Occipital lobe (tissue), 2 donors: ENCODE measurements around the gene FLAD1. TPM values are rescaled to one million over a fixed set of nuclear protein-coding genes. Genes with fewer than 3 reads are reported as not detected.
"Not testable (repeated sequence)": the region's sequence is repeated elsewhere in the genome, so short reads cannot be mapped to it uniquely, and the experiment has no call there.

ENCODE experiments used
- DNase-seq: peaks from one replicate; lab custom pipeline; 2025; lab: John Stamatoyannopoulos, UW
- total RNA-seq: library from RNA; depleted of rRNA; stranded (reverse); fragments of >200 nt; gene quantifications from one replicate; pipeline ENCODE4 v1.2.3, GENCODE V29; 2014

Gene FLAD1
- total RNA-seq, 1 donor from 2014 or later: 17.2 TPM

DNA sequence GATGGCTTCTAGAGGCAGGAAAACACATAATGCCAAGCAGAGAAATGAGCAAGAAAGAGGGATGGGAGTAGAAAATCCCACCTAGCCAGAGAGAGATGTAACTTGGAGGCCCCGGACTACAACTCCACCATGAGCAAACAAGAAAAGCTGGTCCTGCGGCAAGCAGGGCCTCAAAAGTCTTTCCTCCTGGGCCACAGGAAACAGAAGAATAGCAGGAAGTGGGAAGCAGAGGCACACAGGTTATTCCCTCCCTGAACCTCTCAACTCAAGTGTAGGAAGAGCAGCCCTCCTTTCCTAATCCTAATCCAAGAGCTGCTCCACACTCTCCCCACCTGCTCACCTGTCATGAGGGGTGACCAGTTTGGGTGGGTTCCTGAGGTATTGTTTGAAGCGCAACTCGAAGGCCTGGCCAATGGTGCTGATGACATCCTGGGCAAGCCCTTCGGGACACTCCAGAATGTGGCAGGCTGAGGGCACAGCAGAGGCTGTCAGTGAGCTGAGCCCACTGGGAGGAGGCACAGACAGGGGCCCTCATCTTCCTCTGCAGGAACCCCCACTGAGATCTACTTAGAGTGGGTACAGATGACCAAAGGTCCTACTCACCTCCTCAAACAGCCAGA lies 15.7 kb upstream of the FLAD1 start:
- DNase-seq: no peak

DNA sequence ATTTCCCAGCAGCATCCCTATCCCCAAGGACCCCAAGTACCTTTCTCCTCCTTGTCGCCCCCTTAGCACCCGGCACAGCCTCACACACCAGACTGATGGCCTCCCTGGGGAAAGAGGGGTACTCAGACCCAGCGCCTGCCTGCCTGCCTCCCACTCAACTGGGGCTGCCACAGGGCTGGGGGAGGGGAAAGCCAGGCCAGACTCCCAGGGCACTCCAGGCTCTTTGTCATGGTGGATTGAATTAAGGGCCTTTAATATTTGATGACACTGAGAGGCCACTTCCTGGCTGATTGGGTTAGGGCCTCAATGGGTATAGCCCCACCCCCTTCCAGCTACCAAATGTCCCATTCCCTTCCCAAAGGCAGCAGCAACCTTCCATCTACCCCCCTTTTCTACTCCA lies 14.4 kb upstream of the FLAD1 start:
- no peak for DNase-seq

DNA sequence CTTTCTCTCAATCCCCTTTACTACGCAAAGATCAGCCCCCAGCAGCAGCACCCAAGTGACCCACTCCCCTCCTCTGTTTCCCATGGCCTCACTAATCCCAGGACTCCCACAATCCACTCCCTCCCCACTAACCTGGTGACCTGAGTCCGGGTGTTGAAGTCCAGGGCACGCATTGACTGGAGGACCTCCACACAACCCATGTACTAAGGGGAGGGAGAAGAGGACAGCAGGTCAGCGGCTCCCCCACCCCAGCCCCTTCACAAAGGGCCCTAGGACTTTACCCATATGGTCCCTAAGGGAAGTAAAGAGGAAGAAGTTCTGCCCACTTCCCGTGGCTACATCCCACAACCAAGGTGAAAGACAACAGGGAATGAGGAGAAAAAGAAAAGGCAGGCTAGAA lies 13.9 kb upstream of the FLAD1 start:
- DNase-seq: no peak

DNA sequence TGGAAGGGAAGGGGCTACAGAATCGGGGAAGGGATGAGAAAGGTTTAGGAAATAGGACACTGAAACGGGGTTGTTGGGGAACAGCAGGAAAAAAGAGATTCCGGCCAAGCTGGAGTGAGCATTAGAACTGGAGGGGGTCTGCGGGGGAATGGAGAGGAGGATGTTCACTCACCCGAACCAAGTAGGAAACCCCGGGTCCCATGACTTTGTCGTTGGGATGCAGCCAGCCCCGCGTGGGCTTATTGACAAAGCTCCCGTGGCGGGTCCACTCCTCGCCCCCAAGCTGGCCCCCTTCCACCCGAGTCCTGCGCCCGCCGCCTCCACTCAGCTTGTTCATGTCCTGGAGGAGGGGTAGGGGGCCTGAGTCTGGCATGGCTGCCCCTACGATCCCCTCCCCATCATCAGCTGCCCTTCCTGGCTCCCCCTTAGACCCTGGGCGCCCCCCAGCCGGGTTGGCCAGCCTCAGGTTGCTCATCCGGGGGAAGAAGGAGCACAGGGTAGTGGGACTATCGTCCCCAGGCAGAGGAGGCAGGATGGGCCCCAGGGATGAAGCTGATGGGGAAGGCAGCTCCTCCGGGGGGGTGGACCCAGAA lies 13.2 kb upstream of the FLAD1 start:
- no peak for DNase-seq

DNA sequence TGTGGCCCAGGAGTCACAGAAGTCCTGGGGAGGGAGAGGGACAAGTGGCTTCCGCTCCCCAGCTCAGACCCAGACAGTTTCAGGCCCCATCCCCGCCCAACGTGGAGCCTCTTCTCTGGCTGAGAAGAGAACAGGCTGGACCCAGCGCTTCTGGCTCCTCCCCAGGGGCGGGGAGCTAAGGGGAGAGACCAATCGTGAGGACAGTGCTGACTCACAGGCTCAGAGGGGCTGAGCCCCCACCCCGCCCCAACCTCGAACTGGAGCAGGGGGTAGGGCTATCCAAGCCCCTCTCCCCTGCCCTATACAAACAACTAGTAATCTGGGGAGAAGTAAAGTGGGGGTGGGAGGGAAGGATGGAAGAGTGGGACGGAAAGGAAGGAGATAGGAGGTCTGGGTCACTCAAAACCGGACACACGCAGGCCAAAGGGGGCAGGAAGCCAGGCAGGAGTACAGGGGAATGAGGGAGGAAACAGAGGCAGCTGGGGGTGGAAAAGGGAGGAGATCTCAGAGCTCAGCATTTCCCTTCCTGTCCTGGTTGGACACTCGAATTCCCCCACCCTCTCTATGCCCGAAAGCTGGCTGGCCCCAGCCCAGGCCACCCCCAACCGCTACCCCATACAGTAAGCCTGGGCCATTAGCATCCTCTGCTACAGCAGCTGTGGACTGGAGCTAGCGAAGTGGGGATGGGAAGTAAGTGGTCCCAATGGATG lies 12.4 kb upstream of the FLAD1 start, which contains the start of gene SHC1:
Gene SHC1, minus strand, starts transcription at position 117 of the 710 bp plus-strand sequence. CDS start 221 bp downstream, outside the sequence.
- peak; percentile 91 for DNase-seq

DNA sequence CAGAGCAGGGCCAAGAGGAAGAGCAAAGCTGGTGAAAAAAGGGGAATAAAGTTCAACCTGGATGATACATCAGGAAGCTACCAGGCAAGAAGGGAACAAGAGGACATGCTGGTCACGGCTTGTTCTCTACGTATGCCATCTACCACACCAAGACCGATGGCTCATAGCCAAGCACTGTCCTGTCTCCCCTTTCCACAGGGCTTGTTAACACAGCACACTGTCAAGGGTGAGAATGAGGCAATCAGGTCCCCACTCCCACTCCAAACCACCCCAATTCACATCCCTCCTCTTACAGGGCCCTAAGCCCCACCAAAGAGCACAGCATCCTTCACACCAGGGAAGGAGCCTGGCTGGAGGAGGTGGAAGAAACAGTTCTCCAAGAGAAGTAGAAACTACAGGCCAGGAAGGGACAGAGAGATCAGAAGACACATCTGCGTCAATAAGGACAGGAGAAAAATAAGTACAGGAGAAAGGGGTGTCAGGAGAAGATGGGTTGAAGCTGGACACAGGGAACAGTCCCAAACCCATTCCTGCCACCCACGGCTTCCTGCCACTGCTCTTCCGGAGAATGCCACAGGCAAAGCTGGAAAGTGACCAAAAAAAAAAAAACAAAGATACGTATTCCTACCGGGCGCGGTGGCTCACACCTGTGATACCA lies 11.7 kb upstream of the FLAD1 start:
- no peak for DNase-seq

DNA sequence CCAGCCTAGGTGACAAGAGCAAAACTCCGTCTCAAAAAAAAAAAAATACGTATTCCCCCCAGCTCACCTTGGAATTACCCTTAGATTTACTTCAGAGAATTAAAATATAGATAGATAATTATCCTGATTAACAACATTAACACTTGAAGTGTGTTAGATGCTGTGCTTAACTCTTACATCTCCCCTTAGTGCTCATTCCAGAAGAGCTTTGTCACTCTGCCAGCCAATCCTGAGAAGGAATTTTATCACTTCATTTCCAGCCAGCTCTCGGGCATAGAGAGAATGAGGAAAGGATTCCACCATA lies 11.0 kb upstream of the FLAD1 start:
- DNase-seq: no peak

DNA sequence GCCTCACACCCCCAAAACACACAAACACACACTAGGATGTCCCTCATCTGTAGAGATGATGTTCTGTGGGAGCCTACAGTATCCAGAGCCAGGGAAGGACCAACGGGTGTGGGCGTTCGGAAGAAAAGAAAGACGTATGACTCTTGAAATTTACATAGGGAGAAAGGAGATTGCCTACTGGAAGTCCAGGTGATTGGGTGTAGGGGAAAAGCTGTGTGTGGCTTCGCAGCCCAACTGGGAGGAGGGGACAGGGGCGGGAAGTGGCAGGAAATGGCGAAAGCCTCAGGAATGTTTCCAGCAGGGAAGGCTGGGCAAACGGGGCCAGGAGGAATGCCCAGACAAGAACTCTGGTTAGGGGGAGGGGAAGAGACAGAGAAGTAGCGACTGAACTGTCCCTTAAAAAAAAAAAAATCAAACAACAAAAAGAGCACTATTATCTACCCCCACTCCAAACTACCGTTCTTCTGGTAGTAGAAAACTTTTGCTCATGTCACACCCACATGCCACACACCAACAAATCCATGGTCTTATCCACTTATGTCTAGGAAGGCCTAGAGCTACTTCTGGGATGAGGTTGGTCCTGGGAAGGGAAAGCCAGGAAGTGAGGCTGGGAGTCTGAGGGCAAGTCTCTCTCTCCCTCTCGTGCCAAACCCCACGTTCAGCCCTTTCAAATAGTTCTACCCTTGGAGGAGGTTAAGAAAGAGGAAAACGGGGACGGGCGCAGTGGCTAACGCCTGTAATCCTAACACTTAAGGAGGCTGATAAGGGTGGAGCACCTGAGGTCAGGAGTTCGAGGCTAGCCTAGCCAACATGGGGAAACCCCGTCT lies 10.4 kb upstream of the FLAD1 start:
- no peak for DNase-seq

DNA sequence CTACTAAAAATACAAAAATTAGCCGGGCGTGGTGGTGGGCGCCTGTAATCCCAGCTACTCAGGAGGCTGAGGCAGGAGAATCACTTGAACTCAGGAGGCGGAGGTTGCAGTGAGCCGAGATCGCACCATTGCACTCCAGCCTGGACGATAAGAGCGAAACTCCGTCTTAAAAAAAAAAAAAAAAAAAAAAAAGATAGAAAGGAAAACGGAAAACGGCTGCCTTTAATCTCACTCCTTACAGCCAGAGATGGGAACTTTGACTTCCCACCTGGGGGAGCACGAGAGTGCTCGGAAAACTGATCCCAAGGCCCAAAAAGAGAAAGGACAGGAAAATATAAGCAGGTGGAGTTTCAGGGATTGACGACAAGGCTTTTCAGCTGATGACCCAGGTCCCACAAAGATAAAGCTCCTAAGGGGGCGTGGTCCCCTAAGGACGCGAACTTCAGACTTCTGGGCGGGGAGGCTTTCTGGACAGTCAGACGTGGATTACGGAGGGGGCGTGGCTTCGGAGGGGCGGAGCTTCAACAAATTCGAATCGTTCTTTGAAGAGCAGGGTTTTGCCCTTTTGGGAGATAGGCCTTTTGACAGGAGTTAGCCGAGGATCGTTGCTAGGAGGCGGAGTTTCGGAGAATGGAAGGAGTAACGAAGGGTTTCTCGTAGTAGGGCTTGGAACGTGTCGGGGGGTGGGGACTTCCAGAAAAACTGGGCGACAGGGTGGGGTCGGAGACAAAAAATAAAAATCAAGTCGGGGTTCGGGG lies 9.6 kb upstream of the FLAD1 start:
- DNase-seq: peak; percentile 72

DNA sequence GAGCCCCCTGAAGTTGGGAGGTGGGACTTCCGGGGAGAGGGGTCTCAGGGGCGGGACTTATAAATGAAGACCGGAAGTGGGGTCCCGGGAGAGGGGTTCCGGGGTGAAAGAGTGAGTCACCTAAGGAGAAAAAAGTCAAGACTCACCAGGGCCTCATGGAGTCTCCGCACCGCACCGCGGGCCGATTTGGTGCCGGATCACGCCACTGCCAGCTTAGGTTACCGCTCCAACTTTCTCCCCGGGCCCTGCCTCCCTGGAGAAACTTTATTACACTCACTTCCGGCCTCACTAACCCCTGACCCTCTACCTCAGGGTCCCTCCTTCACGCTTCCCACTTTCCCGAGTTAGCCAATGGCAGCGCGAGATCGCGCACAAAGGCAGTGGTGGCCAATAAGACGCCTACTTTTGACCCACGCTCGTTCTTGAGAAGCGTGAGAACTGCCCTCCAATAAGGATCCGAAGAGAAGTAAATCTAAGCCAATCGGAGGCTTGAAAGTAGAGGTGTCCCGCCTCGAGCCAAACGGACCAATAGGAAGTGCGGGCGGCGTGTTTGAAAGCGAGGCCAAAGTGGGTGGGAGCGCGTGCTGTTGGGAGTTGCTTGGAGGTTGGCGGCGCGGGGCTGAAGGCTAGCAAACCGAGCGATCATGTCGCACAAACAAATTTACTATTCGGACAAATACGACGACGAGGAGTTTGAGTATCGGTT lies 8.9 kb upstream of the FLAD1 start, which contains the start of gene CKS1B:
Gene CKS1B, plus strand, starts transcription at position 580 of the 706 bp plus-strand sequence. Its CDS starts 65 bp downstream, at position 645.
- peak; percentile 98 for DNase-seq

DNA sequence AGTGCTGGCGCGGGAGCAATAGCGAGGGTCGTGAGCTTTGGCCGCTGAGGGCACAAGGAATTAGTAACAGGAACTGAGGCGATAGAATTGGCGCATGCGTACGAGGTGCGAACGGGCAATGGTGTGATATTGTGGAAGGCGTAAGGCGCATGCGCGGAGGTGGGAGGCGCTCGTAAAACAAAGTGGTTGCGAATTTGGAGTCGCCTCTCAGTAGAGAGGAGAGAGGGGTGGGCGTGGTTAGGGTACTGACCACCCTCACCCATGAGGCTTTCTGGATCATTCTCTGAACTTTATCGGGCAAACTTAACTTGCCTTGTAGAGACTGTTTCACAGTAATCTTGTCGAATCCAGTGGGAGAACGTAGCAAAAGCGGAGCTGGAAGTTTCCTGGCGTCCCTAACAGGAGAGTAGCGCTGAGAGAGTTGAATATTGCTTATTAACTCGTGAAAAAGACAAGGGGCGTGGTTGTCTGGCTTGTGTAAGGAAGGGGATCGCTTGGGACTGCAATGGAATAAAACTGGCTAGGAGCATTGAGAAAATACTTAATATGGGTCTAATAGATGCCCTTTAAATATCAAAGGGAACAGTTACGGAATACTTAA lies 8.2 kb upstream of the FLAD1 start:
- peak; percentile 90 for DNase-seq

DNA sequence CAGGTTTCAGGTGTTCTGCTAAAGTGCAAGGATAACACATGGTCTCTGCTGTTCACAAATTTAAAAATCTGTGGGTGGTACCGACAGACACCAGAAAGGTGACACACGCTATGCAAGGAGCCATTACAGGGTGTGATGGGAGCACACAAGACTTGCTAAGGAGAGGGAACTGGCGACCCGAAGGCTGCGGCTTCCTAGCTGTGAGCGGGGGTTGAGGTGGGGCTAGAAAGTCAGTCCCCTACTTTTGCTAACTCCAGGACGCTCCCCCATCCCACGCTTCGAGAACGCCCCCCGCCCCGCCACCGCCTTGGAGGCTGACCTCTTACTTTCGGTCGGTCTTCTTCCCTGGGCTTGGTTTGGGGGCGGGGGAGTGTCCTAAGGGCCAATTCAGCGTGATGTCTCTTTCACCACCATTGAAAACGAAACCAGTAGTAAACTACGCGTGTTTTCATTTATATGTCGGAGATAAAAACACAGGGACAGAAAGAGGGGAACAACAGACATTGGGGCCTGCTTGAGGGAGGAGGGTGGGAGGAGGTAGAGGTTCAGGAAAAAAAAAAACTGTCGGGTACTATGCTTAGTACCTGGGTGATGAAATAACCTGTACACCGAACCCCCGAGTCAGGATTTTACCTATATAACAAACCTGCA lies 7.6 kb upstream of the FLAD1 start:
- no peak for DNase-seq

DNA sequence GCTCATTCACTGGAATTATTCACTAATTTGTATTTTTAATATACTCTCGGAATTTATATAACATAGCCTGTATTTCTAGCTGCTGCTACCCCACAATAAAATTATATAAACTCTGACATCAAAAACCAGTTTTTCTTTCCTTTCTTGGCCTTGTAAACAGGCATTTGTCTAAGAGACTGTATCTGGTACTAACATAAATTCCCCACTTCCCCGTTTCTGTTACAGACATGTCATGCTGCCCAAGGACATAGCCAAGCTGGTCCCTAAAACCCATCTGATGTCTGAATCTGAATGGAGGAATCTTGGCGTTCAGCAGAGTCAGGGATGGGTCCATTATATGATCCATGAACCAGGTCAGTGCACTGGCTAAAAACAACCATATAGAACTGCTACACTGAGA lies 5.4 kb upstream of the FLAD1 start:
- not testable (repeated sequence) for DNase-seq

DNA sequence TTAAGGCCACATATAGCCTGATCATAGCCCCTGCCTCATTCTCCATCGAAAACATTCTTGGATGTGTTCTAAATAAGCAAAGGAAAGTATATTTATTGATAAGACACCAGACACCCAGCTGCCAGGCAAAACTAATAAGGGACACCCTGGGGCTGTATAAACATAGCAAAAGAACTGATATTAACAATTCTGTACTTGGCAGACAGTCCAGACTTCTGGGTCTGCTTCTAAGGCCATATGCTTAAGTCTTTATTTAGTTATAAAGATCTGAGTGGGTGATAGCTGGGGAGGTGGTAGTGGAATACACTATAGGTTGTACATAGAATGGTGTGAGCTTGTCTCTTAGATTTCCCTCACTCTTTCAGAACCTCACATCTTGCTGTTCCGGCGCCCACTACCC lies 4.8 kb upstream of the FLAD1 start:
- DNase-seq: no peak

DNA sequence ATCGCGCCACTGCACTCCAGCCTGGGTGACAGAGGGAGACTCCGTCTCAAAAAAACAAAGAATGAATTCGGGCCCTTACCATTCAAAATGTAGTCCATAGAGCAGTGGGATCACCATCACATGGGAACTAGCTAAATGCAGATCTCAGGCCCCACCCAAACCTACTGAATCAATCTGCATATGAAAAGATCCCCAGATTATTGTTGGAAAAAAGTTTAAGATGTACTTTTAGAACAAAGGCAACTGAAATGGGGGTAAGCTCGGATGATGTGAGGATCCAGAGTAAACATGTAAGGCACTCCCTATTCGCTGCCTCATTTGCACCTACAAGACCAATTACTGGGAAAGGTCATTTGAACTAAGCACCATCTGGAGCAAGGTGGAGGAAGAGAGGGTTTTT lies 803 bp upstream of the FLAD1 start:
- no peak for DNase-seq

DNA sequence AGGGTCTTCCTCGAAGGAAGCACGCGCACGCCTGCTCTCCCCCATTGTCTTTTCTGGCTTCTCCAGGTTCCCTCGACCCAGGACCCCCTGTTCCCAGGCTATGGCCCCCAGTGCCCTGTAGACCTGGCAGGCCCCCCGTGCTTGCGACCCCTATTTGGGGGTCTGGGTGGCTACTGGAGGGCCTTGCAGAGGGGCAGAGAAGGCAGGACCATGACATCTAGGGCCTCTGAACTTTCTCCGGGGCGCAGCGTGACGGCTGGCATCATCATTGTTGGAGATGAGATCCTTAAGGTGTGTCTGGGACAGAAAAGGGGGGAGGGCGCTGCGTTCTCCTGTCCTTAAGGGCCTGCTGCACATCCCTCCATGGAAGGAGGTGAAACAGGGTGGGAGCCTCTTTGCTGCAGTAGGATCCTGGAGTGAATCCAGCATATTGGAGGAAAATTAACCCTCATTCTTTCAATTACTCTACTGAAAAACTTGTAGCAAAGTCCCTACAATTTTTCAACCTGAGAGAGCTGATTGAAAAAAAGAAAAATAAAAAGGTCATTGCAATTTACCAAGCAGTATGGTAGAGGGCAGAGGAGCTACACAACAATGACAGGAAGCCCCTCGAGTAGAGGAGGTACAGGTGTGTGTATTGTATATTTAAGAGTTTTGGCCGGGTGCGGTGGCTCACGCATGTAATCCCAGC lies 777 bp downstream of the FLAD1 start:
- no peak for DNase-seq

DNA sequence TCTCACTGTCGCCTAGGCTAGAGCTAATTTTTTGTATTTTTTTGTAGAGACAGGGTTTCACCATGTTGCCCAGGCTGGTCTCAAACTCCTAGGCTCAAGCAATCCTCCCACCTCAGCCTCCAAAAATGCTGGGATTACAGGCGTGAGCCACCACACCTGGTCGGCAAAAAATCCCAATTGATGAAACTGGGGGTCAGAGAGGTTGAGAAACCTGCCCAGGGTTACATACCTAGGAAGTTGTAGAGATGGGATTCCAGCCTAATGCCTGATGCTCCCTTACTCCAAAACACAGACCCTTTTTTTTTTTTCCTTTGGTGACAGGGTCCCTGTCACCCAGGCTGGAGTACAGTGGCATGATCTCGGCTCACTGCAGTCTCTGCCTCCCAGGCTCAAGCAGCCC lies 3.6 kb downstream of the FLAD1 start:
- not testable (repeated sequence) for DNase-seq

DNA sequence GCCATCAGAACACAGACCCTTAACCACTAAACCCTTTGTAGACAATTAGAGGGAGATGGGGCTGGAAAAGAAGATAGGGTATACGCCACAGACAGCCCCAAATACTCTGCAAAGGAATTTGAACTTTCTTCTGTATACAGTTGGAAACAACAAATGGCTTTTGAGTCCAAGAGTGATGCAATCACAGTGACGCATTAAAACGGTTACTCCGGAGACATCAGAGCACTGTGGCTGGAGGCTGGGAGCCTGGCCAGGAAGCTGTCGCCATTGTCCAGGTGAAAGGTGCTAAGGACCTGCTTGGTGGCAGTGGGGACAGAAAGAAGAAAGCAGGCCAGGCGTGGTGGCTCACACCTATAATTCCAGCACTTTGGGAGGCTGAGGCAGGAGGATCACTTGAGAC lies 4.2 kb downstream of the FLAD1 start:
- DNase-seq: no peak
